ENCODE results near the gene ZNF710. TPM values are rescaled to one million over a fixed set of nuclear protein-coding genes. Genes with fewer than 3 reads are reported as not detected.

Gene ZNF710
- total and polyA plus RNA-seq, 2 of the 4 experiments (the other 2 are of a cell fraction): 7.6 to 8.2 TPM

DNA sequence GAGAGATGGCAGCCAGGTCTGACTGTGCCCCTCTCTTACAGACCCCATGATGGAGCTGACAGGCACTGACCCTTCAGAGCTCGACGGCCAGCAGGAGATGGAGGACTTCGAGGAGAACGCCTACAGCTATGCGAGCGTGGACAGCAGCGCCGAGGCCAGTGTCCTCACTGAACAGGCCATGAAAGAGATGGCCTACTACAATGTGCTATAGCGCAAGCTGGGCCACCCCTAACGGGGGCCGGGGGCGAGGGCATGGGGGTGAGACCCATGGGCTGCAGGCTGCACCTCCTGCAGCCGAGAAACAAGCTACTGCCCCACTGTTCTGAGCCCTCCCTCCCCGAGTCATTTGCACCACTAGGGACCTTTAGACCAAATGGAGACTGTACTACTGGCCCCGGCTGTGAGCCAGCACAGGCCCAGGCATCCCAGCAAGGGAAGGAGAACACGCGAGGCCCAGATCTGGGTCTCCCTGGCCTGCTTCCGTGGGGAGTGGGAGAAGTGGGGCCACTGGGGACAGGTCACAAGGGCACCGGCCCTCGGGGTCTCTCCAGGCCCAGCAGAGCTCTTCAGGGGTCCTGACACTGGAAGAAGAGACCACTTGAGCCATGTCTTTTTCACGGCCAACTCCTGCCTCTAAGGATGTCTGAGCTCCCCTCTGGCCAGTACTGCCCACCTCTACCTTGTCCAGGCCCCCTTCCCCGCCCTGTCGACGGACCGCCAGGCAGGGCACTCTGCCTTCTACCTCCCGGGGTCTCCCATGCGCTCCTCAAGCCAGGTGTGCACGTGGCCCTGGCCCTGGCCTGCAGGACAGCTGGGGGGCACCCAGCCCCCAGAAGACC is 78.7 kb downstream of the ZNF710 start:
- no peak for TF ChIP-seq POLR2A (IDR thresholded peaks at IDR 0.05; ENCODE audit: low read depth, low read length)
- TF ChIP-seq, protein P1, sequence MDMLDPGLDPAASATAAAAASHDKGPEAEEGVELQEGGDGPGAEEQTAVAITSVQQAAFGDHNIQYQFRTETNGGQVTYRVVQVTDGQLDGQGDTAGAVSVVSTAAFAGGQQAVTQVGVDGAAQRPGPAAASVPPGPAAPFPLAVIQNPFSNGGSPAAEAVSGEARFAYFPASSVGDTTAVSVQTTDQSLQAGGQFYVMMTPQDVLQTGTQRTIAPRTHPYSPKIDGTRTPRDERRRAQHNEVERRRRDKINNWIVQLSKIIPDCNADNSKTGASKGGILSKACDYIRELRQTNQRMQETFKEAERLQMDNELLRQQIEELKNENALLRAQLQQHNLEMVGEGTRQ (IDR thresholded peaks at IDR 0.05; ENCODE audit: low read depth, low read length): no peak
- dilution Hi-C loops (cut with HindIII; ENCODE audit: low sequenced_read_pairs, unreplicated experiment): no loop called here
- Histone ChIP-seq H2BK20ac (ENCODE audit: low read depth, low read length) (no peak overlapping the region), H3K36me3 (ENCODE audit: control insufficient read depth, insufficient read depth, low read length) (peaks cover 42% of the 10 kb centered on the region), H4K20me1 (ENCODE audit: insufficient read depth, low read length) (no peaks in the 10 kb centered on the region), H3K9me3 (ENCODE audit: control insufficient read depth, insufficient read depth, low read length) (no peaks in the 10 kb centered on the region), H3K9me1 (ENCODE audit: insufficient read depth, low read length) (no peaks in the 10 kb centered on the region), H3K14ac (replicated peaks; ENCODE audit: low read depth, low read length) (no peak overlapping the region), H3K79me1 (ENCODE audit: low read depth in 1 of 2, low read length in 2 of 2) (peaks cover 0 to under 1% of the 10 kb centered on the region in 2 experiments; a peak in 1 of 4 replicates), H3K4me3 (ENCODE audit: insufficient read depth, low read depth, low read length) (no peak overlapping the region), H4K5ac (ENCODE audit: low read depth, low read length) (no peak overlapping the region), H4K8ac (ENCODE audit: low read depth in 2 of 2, low read length in 2 of 2) (no peak overlapping the region), H2BK15ac (ENCODE audit: low read depth, low read length) (no peak overlapping the region), H4K91ac (ENCODE audit: insufficient read depth, low read depth, low read length) (no peak overlapping the region), H3K27ac (ENCODE audit: insufficient read depth, low read length) (no peak overlapping the region), H3K9ac (ENCODE audit: low read depth, low read length) (no peak overlapping the region), H3K56ac (ENCODE audit: extremely low read depth, insufficient read depth, low read length) (no peak overlapping the region), H2AK5ac (ENCODE audit: low read depth, low read length) (no peak overlapping the region), H3K4me2 (ENCODE audit: low read depth, low read length) (no peak overlapping the region), H2AK9ac (replicated peaks; ENCODE audit: low read depth, low read length, poor library complexity) (no peak overlapping the region), H3K27me3 (ENCODE audit: control insufficient read depth, insufficient read depth, low read length) (no peaks in the 10 kb centered on the region), H3K18ac (ENCODE audit: low read depth, low read length) (no peak overlapping the region), H3K4ac (ENCODE audit: low read depth, low read length) (no peak overlapping the region), H2BK120ac (ENCODE audit: low read depth, low read length) (no peak overlapping the region), H2BK5ac (ENCODE audit: low read depth, low read length, poor library complexity, severe bottlenecking) (no peak overlapping the region), H3K4me1 (ENCODE audit: control insufficient read depth, insufficient read depth, low read length) (peaks cover 4% of the 10 kb centered on the region; the same call in 1 of the 2 replicates), H2AFZ (replicated peaks; ENCODE audit: low read length, poor library complexity) (no peak overlapping the region), H3K23ac (ENCODE audit: low read depth, low read length) (no peak overlapping the region)
- ChIA-PET CTCF (interaction anchor here (0.6 to 0.8 kb wide), 2 partner anchors 10 to 181 kb away, joined by 3 read pairs; no protein-coding TSS in a partner anchor), POLR2A (ENCODE audit: unreplicated experiment) (no interaction called here)
- ATAC-seq (ENCODE audit: low read depth) (no peak), DNase-seq (no peak)
- WGBS, 2 experiments (ENCODE audit: extremely low coverage in 2 of 2, insufficient read length in 1 of 2): 95% methylated on average over 15 of the region's 28 CpGs; no CpG with 5 or more reads in 1 of the 2 experiments
- intact Hi-C loops (cut with micrococcal nuclease): loop anchor here (10.0 kb wide), 1 partner anchor 145 kb away; no protein-coding TSS in a partner anchor
- no TSS peak for BruUV-seq (replicated peaks)
- in situ Hi-C loops (cut with MboI; ENCODE audit: low sequenced_read_pairs): loop anchor here (10.0 kb wide), 1 partner anchor 325 kb away; the partner anchor contains the start of gene MESP1
